A673 (cell line): ENCODE measurements around the gene CR1. TPM values are rescaled to one million over a fixed set of nuclear protein-coding genes. Genes with fewer than 3 reads are reported as not detected.
"Not testable (repeated sequence)": the region's sequence is repeated elsewhere in the genome, so short reads cannot be mapped to it uniquely, and the experiment has no call there.

Experiments used
- BruUV-seq: library from RNA; stranded (reverse); fragments of 400-500 nt; replicated peaks from 2 replicates; lab custom pipeline; 2021; lab: Mats Ljungman, UMichigan
- CTCF ChIA-PET: fragments of 300-600 bp; sonication (Branson Sonifier 250); formaldehyde crosslinking; loops from one replicate; lab custom pipeline; 2022; ENCODE audit warnings: antibody characterized with exemption; lab: Charles Lee
- POLR2A ChIA-PET: fragments of 300-600 bp; sonication (Branson Sonifier 250); formaldehyde crosslinking; loops from one replicate; lab custom pipeline; 2022; ENCODE audit warnings: antibody characterized with exemption; ENCODE audit not compliant: low non-redundant PET; lab: Charles Lee
- DNase-seq: peaks from one replicate; pipeline ENCODE4 v3.0.0-alpha.2; 2015; ENCODE audit warnings: low spot score
- H3K27ac ChIP-seq: fragments of 200-600 bp; sonication (generic); 2 replicates; pipeline ENCODE4 v1.5.1; 2016; ENCODE audit warnings: mixed run types, low read depth, mild to moderate bottlenecking, mixed read lengths, antibody characterized with exemption, low read length; ENCODE audit not compliant: poor library complexity, severe bottlenecking
- H3K27me3 ChIP-seq: fragments of 200-600 bp; sonication (generic); replicated peaks from 2 replicates; pipeline ENCODE4 v1.6.1; 2017; ENCODE audit warnings: mixed run types, low read depth, mild to moderate bottlenecking, mixed read lengths, antibody characterized with exemption, low read length; ENCODE audit not compliant: insufficient read depth, poor library complexity
- H3K36me3 ChIP-seq: fragments of 200-600 bp; sonication (generic); 2 replicates; pipeline ENCODE4 v1.6.1; 2016; ENCODE audit warnings: mixed run types, mild to moderate bottlenecking, mixed read lengths, antibody characterized with exemption, low read length; ENCODE audit not compliant: insufficient read depth, poor library complexity, severe bottlenecking
- H3K4me1 ChIP-seq: fragments of 200-600 bp; sonication (generic); 2 replicates; pipeline ENCODE4 v1.6.1; 2017; ENCODE audit warnings: mixed run types, mild to moderate bottlenecking, mixed read lengths, antibody characterized with exemption, low read length; ENCODE audit not compliant: insufficient read depth, poor library complexity, severe bottlenecking
- H3K4me3 ChIP-seq: fragments of 200-600 bp; sonication (generic); 2 replicates; pipeline ENCODE4 v1.5.1; 2016; ENCODE audit warnings: low read depth, mixed run types, mild to moderate bottlenecking, mixed read lengths, low read length; ENCODE audit not compliant: poor library complexity, severe bottlenecking
- H3K9me3 ChIP-seq: fragments of 200-600 bp; sonication (generic); 2 replicates; pipeline ENCODE4 v1.6.1; 2016; ENCODE audit warnings: mixed run types, low read depth, mild to moderate bottlenecking, mixed read lengths, antibody characterized with exemption, low read length; ENCODE audit not compliant: poor library complexity, severe bottlenecking
- EZH2 ChIP-seq: fragments of 200-600 bp; sonication (generic); IDR thresholded peaks from 2 replicates; pipeline ENCODE4 v1.6.1; 2017; ENCODE audit warnings: borderline replicate concordance, low read depth, mild to moderate bottlenecking, mixed read lengths, antibody characterized with exemption, low read length; ENCODE audit not compliant: poor library complexity, severe bottlenecking
- intact Hi-C: fragments of 100-400 bp; cut with micrococcal nuclease; formaldehyde crosslinking; loops from one replicate; pipeline ENCODE4 v1.10.0; 2022; ENCODE audit not compliant: unreplicated experiment
- total RNA-seq: library from RNA; stranded (reverse); gene quantifications from 2 replicates; pipeline ENCODE4 v1.2.3, GENCODE V29; 2021
- TF ChIP-seq, protein P1 (sequence below): fragments of 300-800, 200-600 bp; sonication (generic); conservative IDR thresholded peaks from 2 replicates; pipeline ENCODE4 v1.5.1; 2017; ENCODE audit warnings: low read depth, mild to moderate bottlenecking, antibody characterized with exemption, low read length, moderate library complexity, mixed read lengths

CR1 gene
- total RNA-seq, 1 experiment from 2014 or later: not detected

DNA sequence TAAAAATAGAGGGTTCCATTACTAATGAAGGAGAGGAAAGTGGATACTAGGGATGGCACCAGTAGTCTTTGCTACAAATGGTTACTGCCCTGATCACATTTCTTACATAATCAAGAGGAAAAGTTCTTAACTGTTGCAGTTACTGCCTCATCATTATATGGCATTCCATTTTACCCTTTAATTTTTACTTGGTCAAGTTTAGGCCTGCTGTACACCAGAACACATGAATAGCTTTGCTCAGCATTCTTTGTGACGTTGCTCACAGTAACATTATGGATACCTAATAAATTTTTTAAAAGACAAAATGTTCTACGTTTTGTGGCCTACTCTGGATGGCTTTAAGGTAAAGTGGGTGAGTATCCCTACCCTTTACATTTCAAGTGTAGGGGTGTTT lies 110.4 kb downstream of the CR1 start:
- ChIA-PET POLR2A (no interaction called here), CTCF (no interaction called here)
- TF ChIP-seq, protein P1, sequence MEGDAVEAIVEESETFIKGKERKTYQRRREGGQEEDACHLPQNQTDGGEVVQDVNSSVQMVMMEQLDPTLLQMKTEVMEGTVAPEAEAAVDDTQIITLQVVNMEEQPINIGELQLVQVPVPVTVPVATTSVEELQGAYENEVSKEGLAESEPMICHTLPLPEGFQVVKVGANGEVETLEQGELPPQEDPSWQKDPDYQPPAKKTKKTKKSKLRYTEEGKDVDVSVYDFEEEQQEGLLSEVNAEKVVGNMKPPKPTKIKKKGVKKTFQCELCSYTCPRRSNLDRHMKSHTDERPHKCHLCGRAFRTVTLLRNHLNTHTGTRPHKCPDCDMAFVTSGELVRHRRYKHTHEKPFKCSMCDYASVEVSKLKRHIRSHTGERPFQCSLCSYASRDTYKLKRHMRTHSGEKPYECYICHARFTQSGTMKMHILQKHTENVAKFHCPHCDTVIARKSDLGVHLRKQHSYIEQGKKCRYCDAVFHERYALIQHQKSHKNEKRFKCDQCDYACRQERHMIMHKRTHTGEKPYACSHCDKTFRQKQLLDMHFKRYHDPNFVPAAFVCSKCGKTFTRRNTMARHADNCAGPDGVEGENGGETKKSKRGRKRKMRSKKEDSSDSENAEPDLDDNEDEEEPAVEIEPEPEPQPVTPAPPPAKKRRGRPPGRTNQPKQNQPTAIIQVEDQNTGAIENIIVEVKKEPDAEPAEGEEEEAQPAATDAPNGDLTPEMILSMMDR: no peak
- Histone ChIP-seq H3K4me1 (no peaks in the 10 kb centered on the region), H3K36me3 (no peaks in the 10 kb centered on the region), H3K9me3 (no peaks in the 10 kb centered on the region), H3K4me3 (no peak overlapping the region), H3K27ac (no peak overlapping the region), H3K27me3 (peaks cover 38% of the 10 kb centered on the region)
- intact Hi-C loops: no loop called here
- no TSS peak for BruUV-seq
- DNase-seq: no peak

DNA sequence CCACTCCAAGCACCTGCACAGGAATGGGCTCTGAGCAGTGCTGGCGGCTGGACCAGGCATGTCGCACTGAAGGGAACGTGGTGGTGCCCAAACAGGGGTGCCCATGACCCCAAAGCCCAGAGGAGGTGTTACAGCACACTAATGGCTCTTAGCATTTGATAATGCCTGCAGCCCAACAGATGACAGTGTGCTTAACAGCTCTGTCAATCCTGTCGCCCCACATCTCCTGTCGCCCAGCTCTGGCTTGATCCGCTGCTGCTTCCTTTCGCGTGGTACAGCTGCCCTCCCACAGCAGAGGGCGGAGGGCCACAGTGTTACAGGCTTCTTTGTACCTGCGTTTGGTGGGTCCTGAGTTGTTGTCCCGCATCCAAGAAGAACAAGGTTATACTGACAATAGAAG lies 116.8 kb downstream of the CR1 start:
- Histone ChIP-seq H3K9me3 (no peaks in the 10 kb centered on the region), H3K36me3 (no peaks in the 10 kb centered on the region), H3K4me1 (no peaks in the 10 kb centered on the region), H3K27me3 (peaks cover 7% of the 10 kb centered on the region), H3K27ac (no peak overlapping the region), H3K4me3 (no peak overlapping the region)
- intact Hi-C loops: no loop called here
- ChIA-PET POLR2A (no interaction called here), CTCF (no interaction called here)
- DNase-seq: no peak
- no TSS peak for BruUV-seq
- no peak for TF ChIP-seq EZH2

DNA sequence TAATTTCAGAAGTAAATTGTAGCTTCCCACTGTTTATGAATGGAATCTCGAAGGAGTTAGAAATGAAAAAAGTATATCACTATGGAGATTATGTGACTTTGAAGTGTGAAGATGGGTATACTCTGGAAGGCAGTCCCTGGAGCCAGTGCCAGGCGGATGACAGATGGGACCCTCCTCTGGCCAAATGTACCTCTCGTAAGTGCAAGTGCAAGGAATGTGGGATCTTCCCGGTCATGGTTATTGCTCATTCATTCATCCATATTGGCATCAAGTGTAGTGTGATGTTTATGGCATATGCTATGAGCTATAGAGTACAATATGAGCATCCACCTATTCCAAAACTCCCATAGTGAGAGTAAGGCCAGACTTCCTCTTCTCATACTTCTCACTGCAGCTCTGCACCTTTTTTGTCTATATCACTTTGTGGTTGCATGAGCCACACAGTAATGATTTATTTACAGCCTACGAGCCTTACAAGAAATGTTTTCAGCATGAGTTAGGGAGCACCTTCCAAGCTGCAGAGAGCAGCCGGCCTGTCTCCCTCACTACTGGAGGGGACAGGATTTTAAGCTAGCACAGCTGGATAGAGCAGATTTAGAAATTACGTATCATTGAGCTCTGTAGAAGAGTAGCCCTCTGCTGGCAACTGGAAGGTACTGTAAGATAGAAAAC lies 124.0 kb downstream of the CR1 start:
- intact Hi-C loops: no loop called here
- ChIA-PET POLR2A (no interaction called here), CTCF (interaction anchor here (0.5 to 1.1 kb wide), 3 partner anchors 41 to 572 kb away, joined by 3 to 6 read pairs (median 3); no protein-coding TSS in a partner anchor)
- no peaks in the 10 kb centered on the region for H3K9me3 ChIP-seq
- TF ChIP-seq, protein P1: peak; percentile 78
- no peak for TF ChIP-seq EZH2
- no TSS peak for BruUV-seq
- H3K27me3 ChIP-seq: peaks cover 5% of the 10 kb centered on the region
- H3K27ac ChIP-seq: no peak overlapping the region
- no peak overlapping the region for H3K4me3 ChIP-seq
- DNase-seq: peak; percentile 71
- no peaks in the 10 kb centered on the region for H3K4me1 ChIP-seq
- no peaks in the 10 kb centered on the region for H3K36me3 ChIP-seq

DNA sequence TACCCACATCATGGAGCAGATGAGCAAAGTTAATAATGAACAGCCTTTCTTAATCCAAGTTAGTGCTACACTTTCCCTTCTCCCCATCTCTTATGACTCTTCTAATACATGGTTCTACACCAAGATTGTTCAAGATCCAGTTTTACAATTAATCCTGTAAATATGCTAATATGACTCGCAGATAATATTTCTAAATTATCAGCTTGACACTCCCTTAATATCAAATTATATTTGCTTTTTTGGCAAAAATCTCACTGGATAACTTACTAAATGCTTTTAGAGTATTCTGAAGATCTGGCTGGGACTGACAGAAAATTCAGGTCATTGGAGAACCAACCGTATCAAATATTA lies 124.6 kb downstream of the CR1 start:
- H3K27ac ChIP-seq: no peak overlapping the region
- intact Hi-C loops: no loop called here
- H3K9me3 ChIP-seq: no peaks in the 10 kb centered on the region
- no peaks in the 10 kb centered on the region for H3K4me1 ChIP-seq
- POLR2A ChIA-PET: no interaction called here
- no peak for DNase-seq
- H3K27me3 ChIP-seq: peaks cover 4% of the 10 kb centered on the region
- H3K4me3 ChIP-seq: no peak overlapping the region
- BruUV-seq: no TSS peak
- CTCF ChIA-PET: interaction anchor here (0.7 to 1.1 kb wide), 2 partner anchors 41 to 143 kb away, joined by 3 read pairs; no protein-coding TSS in a partner anchor
- no peaks in the 10 kb centered on the region for H3K36me3 ChIP-seq
- TF ChIP-seq, protein P1: no peak
- TF ChIP-seq EZH2: no peak

DNA sequence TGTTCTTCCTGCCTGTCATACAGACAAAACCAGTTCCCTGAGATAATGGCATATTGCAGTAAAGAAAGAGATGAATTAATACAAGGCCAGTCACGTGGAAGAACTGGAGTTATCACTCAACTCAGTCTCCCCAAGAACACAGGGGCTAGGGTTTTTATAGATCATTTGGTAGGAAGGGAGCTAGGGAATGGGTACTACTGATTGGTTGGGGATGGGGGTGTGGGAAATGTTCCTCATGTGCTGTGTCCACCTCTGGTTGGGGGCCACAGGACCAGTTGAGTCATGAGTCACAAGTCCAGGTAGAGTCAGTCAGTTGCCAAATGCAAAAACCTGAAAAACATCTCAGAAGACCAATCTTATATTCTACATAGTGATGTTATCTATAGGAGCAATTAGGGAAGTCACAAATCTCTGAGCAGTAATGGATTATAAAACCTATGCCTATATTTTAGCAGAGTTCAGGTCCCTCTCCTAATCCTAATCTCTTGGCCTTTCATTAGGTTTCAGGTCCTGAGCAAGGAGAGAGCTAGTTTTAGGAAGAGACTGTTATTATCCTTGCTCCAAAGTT lies 129.6 kb downstream of the CR1 start:
- H3K27me3 ChIP-seq, CTCF ChIA-PET, BruUV-seq, DNase-seq, H3K9me3 ChIP-seq, intact Hi-C loops, H3K4me1 ChIP-seq, H3K27ac ChIP-seq, POLR2A ChIA-PET, H3K4me3 ChIP-seq, H3K36me3 ChIP-seq: not testable (repeated sequence)
